K562 (cell line): ENCODE measurements around the gene AGAP1. TPM values are rescaled to one million over a fixed set of nuclear protein-coding genes. Genes with fewer than 3 reads are reported as not detected.

ENCODE experiments used
- ATAC-seq: fragments of 200-7000 bp; cut with Tn5 transposase; 3 replicates; pipeline ENCODE4 v1.9.1; 2020; ENCODE audit warnings: moderate library complexity
- BruUV-seq: library from RNA; stranded (reverse); fragments of 400-500 nt; replicated peaks from 2 replicates; lab custom pipeline; 2021; lab: Mats Ljungman, UMichigan
- CTCF ChIA-PET: fragments of 300-600 bp; formaldehyde crosslinking; extraction: SDS; loops from one replicate; lab custom pipeline; 2021; ENCODE audit warnings: low intra/inter-chr PET ratio; lab: Yijun Ruan, JAX
- POLR2A ChIA-PET: fragments of 300-600, 350-650 bp; sonication (Branson Sonifier 250); formaldehyde crosslinking; extraction: SDS; loops from one replicate; lab custom pipeline; 2021; ENCODE audit warnings: antibody characterized with exemption, inconsistent platforms; lab: Yijun Ruan, JAX
- DNase-seq, 4 experiments: peaks; one replicate each; pipeline versions ENCODE4 v3.0.0 to v3.0.0-alpha.2; 2011 to 2018; ENCODE audit warnings: low spot score in 3 of 4, mixed read lengths in 3 of 4; ENCODE audit errors: extremely low read depth in 1 of 4
- FAIRE-seq: peaks from 2 replicates; lab custom pipeline; 2011; peaks lifted over from hg19 to GRCh38; lab: Jason Lieb, UNC
- H2AFZ ChIP-seq: 2 replicates; pipeline ENCODE4 v1.6.0; 2011; ENCODE audit warnings: low read depth, low read length, control low read depth, inconsistent platforms
- H3K27ac ChIP-seq: fragments of 200-600 bp; 3 replicates; pipeline ENCODE4 v1.8.0; 2011; ENCODE audit warnings: low read depth, mild to moderate bottlenecking, control low read depth, inconsistent platforms, low read length, moderate library complexity, mixed read lengths; ENCODE audit errors: extremely low read depth
- H3K27me3 ChIP-seq, 2 experiments: fragments of 300-600 bp in 1 of 2; 2 replicates in 1 of 2; 3 replicates in 1 of 2; pipeline versions ENCODE4 v1.6.0 to v1.8.0; 2011; ENCODE audit warnings: inconsistent platforms in 2 of 2, low read length in 2 of 2, mild to moderate bottlenecking in 1 of 2, mixed read lengths in 1 of 2, moderate library complexity in 1 of 2; ENCODE audit not compliant: control insufficient read depth in 2 of 2, insufficient read depth in 2 of 2
- H3K36me3 ChIP-seq: fragments of 300-600 bp; 3 replicates; pipeline ENCODE4 v1.8.0; 2011; ENCODE audit warnings: mild to moderate bottlenecking, low read length, inconsistent platforms; ENCODE audit not compliant: control insufficient read depth, insufficient read depth
- H3K4me1 ChIP-seq, 2 experiments: fragments of 200-600 bp in 1 of 2; replicated peaks in 1 of 2; 2 replicates in 1 of 2; 3 replicates in 1 of 2; pipeline versions ENCODE4 v1.5.1 to v1.8.0; 2011; ENCODE audit warnings: inconsistent platforms in 2 of 2, low read length in 2 of 2, mild to moderate bottlenecking in 1 of 2, mixed read lengths in 1 of 2, moderate library complexity in 1 of 2; ENCODE audit not compliant: control insufficient read depth in 2 of 2, insufficient read depth in 2 of 2
- H3K4me2 ChIP-seq: 2 replicates; pipeline ENCODE4 v1.6.1; 2011; ENCODE audit warnings: low read length, control low read depth, inconsistent platforms, mixed read lengths; ENCODE audit not compliant: insufficient read depth
- H3K4me3 ChIP-seq: fragments of 200-600 bp; sonication (generic), shearing (Covaris generic); 2 replicates; pipeline ENCODE4 v1.5.1; 2016; ENCODE audit warnings: control low read depth, inconsistent platforms
- H3K79me2 ChIP-seq: fragments of 200-600 bp; 3 replicates; pipeline ENCODE4 v1.8.0; 2011; ENCODE audit warnings: low read length, inconsistent platforms; ENCODE audit not compliant: control insufficient read depth, insufficient read depth
- H3K9ac ChIP-seq, 2 experiments: 2 replicates each; pipeline versions ENCODE4 v1.6.0 to v1.6.1; 2011; ENCODE audit warnings: low read depth in 2 of 2, low read length in 2 of 2, control low read depth in 1 of 2, inconsistent platforms in 1 of 2, mild to moderate bottlenecking in 1 of 2, mixed read lengths in 1 of 2; ENCODE audit not compliant: insufficient read depth in 1 of 2
- H3K9me1 ChIP-seq: one replicate; pipeline ENCODE4 v1.6.0; 2011; ENCODE audit warnings: inconsistent platforms, mild to moderate bottlenecking, low read length, moderate library complexity; ENCODE audit not compliant: control insufficient read depth, insufficient read depth
- H3K9me3 ChIP-seq: replicated peaks from 2 replicates; pipeline ENCODE4 v1.5.1; 2011; ENCODE audit warnings: low read depth, low read length, inconsistent platforms; ENCODE audit not compliant: control insufficient read depth, insufficient read depth
- H4K20me1 ChIP-seq: replicated peaks from 2 replicates; pipeline ENCODE4 v1.6.1; 2011; ENCODE audit warnings: low read length, inconsistent platforms, mixed read lengths; ENCODE audit not compliant: control insufficient read depth, insufficient read depth
- FOXP1 ChIP-seq: sonication (generic); formaldehyde crosslinking; IDR thresholded peaks from 2 replicates; pipeline ENCODE4 v1.8.0; 2022; ENCODE audit warnings: mild to moderate bottlenecking, missing genetic modification reagents
- RBM25 ChIP-seq: fragments of 200-400 bp; formaldehyde crosslinking; IDR thresholded peaks from 2 replicates; pipeline ENCODE4 v1.6.1; 2018; ENCODE audit warnings: low read length, low read depth, moderate library complexity; ENCODE audit not compliant: severe bottlenecking
- ZNF592 ChIP-seq: fragments of 450-650 bp; IDR thresholded peaks from 2 replicates; pipeline ENCODE4 v1.6.1; 2017; ENCODE audit warnings: antibody characterized with exemption, mild to moderate bottlenecking
- WGBS: fragments of 100-300 bp; shearing (Covaris generic); methylation state at CpG from one replicate; pipeline ENCODE4 v1.1.6; 2016; ENCODE audit warnings: low coverage, mixed read lengths; ENCODE audit not compliant: insufficient coverage; ENCODE audit errors: missing lambda C conversion rate; 5-methylcytosine and 5-hydroxymethylcytosine counted together
- in situ Hi-C: fragments of 300-500 bp; cut with MboI; formaldehyde crosslinking; loops from 4 replicates; pipeline ENCODE4 v1.15.0; 2018; ENCODE audit warnings: inconsistent platforms, mixed read lengths
- intact Hi-C: fragments of 100-400 bp; cut with micrococcal nuclease; formaldehyde crosslinking; loops from 2 replicates; pipeline ENCODE4 v1.14.2; 2022
- polyA plus RNA-seq, 8 experiments: library from polyadenylated mRNA; depleted of rRNA in 4 of 8; stranded (reverse) in 5 of 8; unstranded in 3 of 8; fragments of >200 nt; fragmentation: Nextera tagmentation in 2 of 8; fragmentation: Illumina TruSeq in 1 of 8; extraction: Ambion mirVana in 2 of 8; extraction: Trizol in 1 of 8; gene quantifications; 2 replicates each; pipeline versions ENCODE4 v1.2.1 to v1.2.3, GENCODE V29; 2011 to 2014; ENCODE audit warnings: inconsistent platforms in 1 of 8, missing spikeins in 1 of 8
- total RNA-seq, 7 experiments: library from RNA; depleted of rRNA in 6 of 7; stranded (reverse); fragments of >200 nt in 6 of 7; fragmentation: Illumina TruSeq in 2 of 7; extraction: Trizol in 2 of 7; gene quantifications; 2 replicates each; pipeline versions ENCODE4 v1.2.1 to v1.2.3, GENCODE V29; 2011 to 2021; ENCODE audit warnings: low replicate concordance in 1 of 7
- TF ChIP-seq, protein P1 (sequence below): sonication (generic); formaldehyde crosslinking; IDR thresholded peaks from 2 replicates; pipeline ENCODE4 v1.8.0; 2022; ENCODE audit warnings: mild to moderate bottlenecking, low read depth, missing genetic modification reagents

The AGAP1 gene
- total and polyA plus RNA-seq, 9 of the 15 experiments (the other 6 are each of a cell fraction or from before 2014, with no cell fraction given): 1.3 to 24.0 (median 10.6) TPM

- Histone ChIP-seq H3K27me3 (no peaks in the 10 kb centered on the region), H3K27ac (no peak overlapping the region), H3K9me1 (peaks cover 3% of the 10 kb centered on the region), H3K36me3 (peaks cover 13% of the 10 kb centered on the region; the same call in 2 of the 3 replicates), H2AFZ (no peak overlapping the region), H3K4me2 (no peak overlapping the region), H3K9me3 (no peaks in the 10 kb centered on the region), H3K4me1 (peaks cover 0 to 4% of the 10 kb centered on the region in 2 experiments; a peak in 2 of 5 replicates), H4K20me1 (peaks cover 13% of the 10 kb centered on the region), H3K4me3 (no peak overlapping the region), H3K9ac (no peak overlapping the region), H3K79me2 (peaks cover 5% of the 10 kb centered on the region; the same call in 2 of the 3 replicates)
- intact Hi-C loops: no loop called here
- in situ Hi-C loops: no loop called here
- BruUV-seq: no TSS peak
- POLR2A ChIA-PET: no interaction called here
- TF ChIP-seq RBM25: peak; percentile 27
- TF ChIP-seq, protein P1, sequence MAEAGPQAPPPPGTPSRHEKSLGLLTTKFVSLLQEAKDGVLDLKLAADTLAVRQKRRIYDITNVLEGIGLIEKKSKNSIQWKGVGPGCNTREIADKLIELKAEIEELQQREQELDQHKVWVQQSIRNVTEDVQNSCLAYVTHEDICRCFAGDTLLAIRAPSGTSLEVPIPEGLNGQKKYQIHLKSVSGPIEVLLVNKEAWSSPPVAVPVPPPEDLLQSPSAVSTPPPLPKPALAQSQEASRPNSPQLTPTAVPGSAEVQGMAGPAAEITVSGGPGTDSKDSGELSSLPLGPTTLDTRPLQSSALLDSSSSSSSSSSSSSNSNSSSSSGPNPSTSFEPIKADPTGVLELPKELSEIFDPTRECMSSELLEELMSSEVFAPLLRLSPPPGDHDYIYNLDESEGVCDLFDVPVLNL (CRISPR knock-in tag): no peak
- no peak for TF ChIP-seq FOXP1 (CRISPR knock-in tag)
- 92% methylated on average over 9 of the region's 11 CpGs for WGBS
- ATAC-seq (no peak), FAIRE-seq (no peak), DNase-seq (no peak)
- CTCF ChIA-PET: no interaction called here
Observed at GRCh38 chr2:235710933-235711332, 217.1 kb downstream of the AGAP1 start.

DNA sequence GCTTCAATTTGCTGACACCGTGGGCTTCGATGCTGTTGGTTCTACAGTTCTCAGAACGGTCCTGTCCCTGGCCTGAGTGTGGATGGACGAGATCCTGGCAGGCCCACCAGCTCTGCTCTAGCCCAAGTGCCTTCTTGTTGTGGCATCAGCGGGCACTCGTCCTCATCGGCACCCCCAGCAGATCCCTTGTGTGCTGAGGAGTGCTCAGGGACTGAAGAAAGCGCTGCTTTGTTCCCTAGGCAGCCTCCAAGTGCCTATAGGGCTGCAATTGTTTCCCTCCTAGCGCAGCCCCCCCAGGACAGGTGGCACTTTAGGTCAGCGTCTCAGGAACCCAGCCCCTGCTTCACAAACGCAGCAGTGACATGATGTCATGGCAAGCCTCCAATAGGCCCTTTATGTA, 217.7 kb downstream of the AGAP1 start:
- Histone ChIP-seq H3K36me3 (peaks cover 13% of the 10 kb centered on the region; the same call in 2 of the 3 replicates), H4K20me1 (peaks cover 11% of the 10 kb centered on the region), H3K9me1 (peaks cover 3% of the 10 kb centered on the region), H3K27me3 (no peaks in the 10 kb centered on the region), H3K27ac (no peak overlapping the region), H3K4me3 (no peak overlapping the region), H3K9ac (no peak overlapping the region), H3K79me2 (peaks cover 5% of the 10 kb centered on the region; the same call in 2 of the 3 replicates), H3K4me2 (no peak overlapping the region), H3K9me3 (no peaks in the 10 kb centered on the region), H3K4me1 (peaks cover 0 to 4% of the 10 kb centered on the region in 2 experiments; a peak in 2 of 5 replicates), H2AFZ (no peak overlapping the region)
- intact Hi-C loops: no loop called here
- in situ Hi-C loops: no loop called here
- POLR2A ChIA-PET: no interaction called here
- WGBS: 95% methylated on average over 8 of the region's 11 CpGs
- TF ChIP-seq ZNF592: no peak
- TF ChIP-seq, all 486 proteins: peak for 0
- no peak for ATAC-seq
- DNase-seq: no peak
- BruUV-seq: no TSS peak
- CTCF ChIA-PET: no interaction called here
- no peak for FAIRE-seq
